Head of caudate nucleus (tissue), 42 donors: ENCODE measurements around the gene ZNF273.
A peak's percentile ranks its signal among the peaks of the same experiment; 100 is the strongest.

ENCODE experiments used
- DNase-seq, 42 donors: peaks; one replicate each; pipeline versions ENCODE4 v3.0.0 to v3.0.0-alpha.2; 2020 to 2021; ENCODE audit warnings: mixed read lengths in 7 of 42
- intact Hi-C: fragments of 100-400 bp; cut with DNase I; formaldehyde crosslinking; loops from one replicate; pipeline ENCODE4 v1.15.0; 2022

ZNF273 gene

GRCh38 chr7:64875658-64876406, 27.2 kb upstream of the ZNF273 start:
- intact Hi-C loops: no loop called here
- DNase-seq: peak in 9 of 42 donors; percentile 0 to 32 (median 2)

GRCh38 chr7:64876792-64877713, 26.0 kb upstream of the ZNF273 start:
- intact Hi-C loops: no loop called here
- peak; percentile 64 to 93 (median 86) for DNase-seq

DNA sequence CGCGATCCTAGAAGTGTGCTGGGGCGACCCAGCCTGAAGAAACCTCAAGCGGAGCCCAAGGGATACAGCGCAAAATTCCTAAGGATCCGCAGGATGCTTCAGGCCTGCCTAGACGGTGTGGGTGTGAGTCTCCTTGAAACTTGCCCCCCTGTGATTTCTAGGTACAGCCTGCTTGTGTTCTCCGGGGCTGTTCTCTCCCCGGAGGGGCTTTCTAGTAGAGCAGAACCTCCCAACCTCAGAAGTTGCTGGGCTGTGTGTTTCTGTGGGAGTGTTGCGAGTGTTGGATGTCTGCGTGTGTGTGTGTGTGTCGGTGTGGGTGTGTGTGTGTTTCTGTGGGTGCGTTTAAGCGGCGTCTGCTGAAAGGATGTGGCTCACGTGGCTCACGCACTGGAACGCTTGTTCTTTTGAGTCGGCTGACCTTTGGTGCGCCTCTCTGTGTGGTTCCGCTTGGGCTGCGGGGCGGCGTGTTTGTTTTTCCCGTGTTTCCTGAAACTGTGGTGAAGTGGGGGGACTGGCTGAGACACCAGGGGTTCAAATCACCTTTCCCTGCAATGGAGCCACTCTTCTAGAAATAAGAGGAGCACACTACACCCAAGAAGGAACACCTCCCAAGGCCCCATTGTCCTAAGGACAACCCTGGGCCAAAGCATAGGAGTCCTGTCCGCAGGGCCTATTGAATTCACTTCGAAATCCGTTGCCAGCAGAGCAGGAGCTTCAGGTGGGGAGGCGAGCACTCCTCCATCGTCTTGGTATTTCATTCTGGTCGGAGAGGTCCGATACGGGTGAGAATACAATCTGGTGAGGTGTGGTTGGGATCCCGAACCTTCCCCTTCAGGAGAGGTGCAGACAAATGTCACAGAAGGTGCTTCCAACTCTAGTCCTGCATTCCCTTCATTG, 25.1 kb upstream of the ZNF273 start:
- peak in 37 of 42 donors; percentile 23 to 84 (median 58) for DNase-seq
- intact Hi-C loops: no loop called here

DNA sequence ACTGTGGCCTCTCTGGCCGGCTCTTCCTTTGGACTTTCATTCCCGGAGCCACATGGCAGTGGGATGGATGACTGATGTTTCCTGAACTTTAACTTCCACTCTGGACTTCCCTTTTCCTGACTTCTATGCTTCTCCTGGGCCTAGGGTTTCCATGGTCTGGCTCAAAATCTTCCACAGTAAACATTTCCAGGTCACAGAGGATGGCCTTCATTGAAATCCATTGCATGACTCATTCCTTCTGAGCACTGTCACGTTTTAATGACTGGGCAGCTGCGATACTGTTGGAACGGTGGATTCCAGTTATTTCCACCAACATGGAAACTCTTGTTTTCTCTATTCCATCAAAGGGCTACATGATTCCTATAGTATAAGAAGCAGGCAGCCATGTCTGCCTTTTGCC, 24.4 kb upstream of the ZNF273 start:
- peak in 4 of 42 donors; percentile 2 to 27 (median 10) for DNase-seq
- intact Hi-C loops: no loop called here

DNA sequence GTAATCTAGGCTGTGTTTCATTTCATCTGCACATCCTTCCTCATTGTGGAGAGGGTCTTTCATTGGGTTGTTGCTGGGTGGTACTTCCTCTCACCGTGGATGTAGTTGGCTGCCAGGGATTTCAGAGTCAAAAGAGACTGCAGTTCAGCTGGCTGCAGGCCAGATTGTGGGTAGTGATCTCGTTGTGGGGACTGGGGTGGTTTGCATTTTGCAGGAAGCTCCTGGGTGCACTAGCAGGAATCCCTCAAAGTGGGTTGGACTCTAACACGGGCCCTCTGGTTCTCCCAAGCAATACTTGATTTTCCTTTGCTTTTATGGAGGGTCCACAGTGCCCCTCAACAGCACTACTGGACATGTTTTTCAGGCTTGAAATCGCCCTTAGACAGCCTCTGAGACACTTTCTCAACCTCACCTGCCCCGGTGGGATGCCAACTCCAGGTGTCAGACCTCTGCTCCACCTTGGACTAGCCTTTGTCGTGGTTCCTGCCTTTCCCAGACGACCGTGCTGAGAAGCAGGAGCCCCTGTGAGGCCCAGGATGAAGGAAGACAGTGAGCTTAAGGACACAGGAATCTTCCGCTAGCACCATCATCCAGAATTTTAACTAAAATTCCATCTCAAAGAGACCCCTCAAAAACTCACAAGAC, 23.9 kb upstream of the ZNF273 start:
- DNase-seq: peak in 12 of 42 donors; percentile 0 to 33 (median 6)
- intact Hi-C loops: no loop called here

DNA sequence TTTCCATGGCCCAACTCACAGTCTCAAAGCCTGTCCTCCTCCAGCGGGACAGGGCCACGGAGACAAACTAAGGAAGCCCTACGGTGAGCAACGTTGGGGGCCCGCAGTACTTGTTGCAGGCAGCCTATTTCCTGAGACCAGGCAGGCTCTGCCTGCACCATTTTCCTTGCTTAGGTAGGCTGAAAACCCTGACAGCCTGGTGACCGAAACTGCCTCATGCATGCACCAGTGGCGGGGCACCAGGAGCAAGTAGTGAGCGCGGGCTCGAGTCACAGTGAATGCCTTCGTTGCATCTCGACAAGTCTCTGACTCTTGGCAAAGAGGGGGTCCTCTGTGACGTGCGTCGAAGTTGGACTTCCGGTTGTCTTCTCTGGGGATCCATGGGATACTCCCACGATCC, 23.3 kb upstream of the ZNF273 start:
- intact Hi-C loops: no loop called here
- DNase-seq: peak in 11 of 42 donors; percentile 1 to 35 (median 6)

- peak in 13 of 42 donors; percentile 1 to 31 (median 9) for DNase-seq
- intact Hi-C loops: no loop called here
These were observed 22.5 kb upstream of the ZNF273 start for GRCh38 chr7:64880322-64881297.

GRCh38 chr7:64881461-64882287, 21.4 kb upstream of the ZNF273 start:
- peak in 12 of 42 donors; percentile 0 to 35 (median 10) for DNase-seq
- intact Hi-C loops: no loop called here

- intact Hi-C loops: no loop called here
- DNase-seq: peak in 41 of 42 donors; percentile 35 to 82 (median 65)
These were observed 20.5 kb upstream of the ZNF273 start for GRCh38 chr7:64882341-64883112.

DNA sequence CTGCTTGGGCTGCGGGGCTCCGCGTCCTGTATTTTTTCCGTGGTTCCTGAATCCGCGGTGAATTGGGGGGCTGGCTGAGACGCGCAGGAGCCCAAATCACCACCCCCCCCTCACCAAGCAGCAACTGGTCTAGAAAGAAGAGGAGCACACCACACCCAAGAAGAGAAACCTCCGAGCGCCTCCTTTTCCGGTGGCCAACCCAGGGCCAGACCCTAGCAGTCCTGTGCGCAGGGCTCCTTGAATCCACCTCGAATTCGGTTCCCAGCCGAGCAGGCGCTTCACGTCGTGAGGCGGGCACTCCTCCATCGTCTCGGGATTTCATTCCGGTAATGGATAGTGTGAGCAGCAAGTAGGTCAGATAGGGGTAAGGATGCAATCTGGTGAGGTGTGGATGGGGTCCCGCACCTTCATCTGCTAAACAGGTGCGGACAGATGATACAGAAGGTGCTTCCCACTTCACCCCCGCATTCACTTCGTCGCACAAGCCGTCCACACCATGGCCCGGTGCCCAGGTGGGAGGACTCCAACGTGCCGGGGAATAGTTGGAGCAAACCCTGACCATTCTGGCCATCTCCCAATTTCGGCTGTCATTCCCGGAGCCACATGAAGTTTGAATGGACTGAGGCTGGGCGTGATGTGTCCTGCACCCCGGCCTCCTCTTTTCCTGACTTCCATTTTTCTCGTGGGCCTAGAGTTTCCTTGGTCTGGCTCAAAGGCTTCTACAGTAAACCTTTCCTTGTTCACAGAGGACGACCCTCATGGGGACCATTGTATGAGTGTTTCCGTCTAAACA, 19.8 kb upstream of the ZNF273 start:
- DNase-seq: peak in 13 of 42 donors; percentile 1 to 37 (median 10)
- intact Hi-C loops: no loop called here

- peak in 11 of 42 donors; percentile 0 to 37 (median 5) for DNase-seq
- intact Hi-C loops: no loop called here
These were observed 18.8 kb upstream of the ZNF273 start for GRCh38 chr7:64884085-64884912.

- peak in 9 of 42 donors; percentile 0 to 29 (median 7) for DNase-seq
- intact Hi-C loops: no loop called here
These were observed 18.1 kb upstream of the ZNF273 start for GRCh38 chr7:64884913-64885370.

GRCh38 chr7:64885520-64886240, 17.4 kb upstream of the ZNF273 start:
- intact Hi-C loops: no loop called here
- DNase-seq: peak in 13 of 42 donors; percentile 1 to 27 (median 8)
